GM18951 (cell line): ENCODE data around the gene SPATA31E1.
"Not testable (repeated sequence)": the region's sequence is repeated elsewhere in the genome, so short reads cannot be mapped to it uniquely, and the experiment has no call there.

ENCODE experiments used
- POLR2A ChIP-seq: IDR thresholded peaks from 4 replicates; pipeline ENCODE4 v1.6.1; 2011; ENCODE audit warnings: mild to moderate bottlenecking; ENCODE audit not compliant: insufficient read length, insufficient read depth; ENCODE audit errors: extremely low read depth
- in situ Hi-C: fragments of 300-500 bp; cut with MboI; formaldehyde crosslinking; loops from one replicate; pipeline ENCODE4 v1.12.0; 2022; ENCODE audit warnings: low sequenced_read_pairs, mixed read lengths, inconsistent platforms; ENCODE audit not compliant: unreplicated experiment

Gene SPATA31E1

DNA sequence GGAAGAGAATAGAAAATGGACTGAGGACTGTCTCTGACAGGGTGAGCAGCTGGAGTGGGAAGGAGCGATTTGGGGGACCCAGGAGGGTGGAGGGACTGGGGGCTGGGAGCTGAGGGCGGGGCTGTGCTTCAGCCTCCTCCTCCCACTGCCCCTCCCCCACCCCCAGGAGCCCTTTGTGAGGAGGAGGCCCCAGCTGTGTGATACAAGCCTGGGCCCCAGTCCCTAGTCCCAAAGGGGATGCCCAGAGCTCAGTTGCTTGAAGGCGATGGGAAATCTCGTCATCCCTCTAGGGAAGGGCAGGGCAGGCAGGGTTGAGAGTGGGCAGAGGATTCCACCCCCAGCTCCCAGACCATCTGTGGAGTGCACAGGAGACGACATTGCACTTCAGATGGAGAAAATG is at the start of gene SPATA31E1:
TSS of gene SPATA31E1 (plus strand) at position 251 of the 400 bp plus-strand sequence. CDS start at position 266, 15 bp downstream.
- no peak for TF ChIP-seq POLR2A
- in situ Hi-C loops, result no loop called here

DNA sequence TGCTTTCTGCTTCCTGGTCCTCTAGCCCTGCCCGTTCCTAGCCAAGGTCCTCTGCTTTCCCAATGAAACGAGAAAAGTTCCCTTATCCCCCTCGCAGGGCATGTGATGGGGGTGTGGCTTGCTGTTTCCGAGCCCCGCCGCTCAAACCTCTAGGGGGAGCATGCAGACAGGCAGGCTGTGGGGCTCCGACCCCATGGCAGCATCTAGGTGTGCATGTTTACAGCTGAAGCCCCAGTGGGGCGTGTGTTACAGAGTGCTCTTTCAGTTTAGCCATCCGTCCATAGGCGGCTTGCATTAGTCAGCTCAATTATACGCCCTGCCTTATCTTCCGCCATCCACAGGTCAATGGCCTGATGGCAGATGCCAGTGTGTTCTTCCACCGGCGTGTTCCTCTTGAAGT is 48.3 kb upstream of the SPATA31E1 start:
- in situ Hi-C loops, result no loop called here
- no peak for TF ChIP-seq POLR2A

DNA sequence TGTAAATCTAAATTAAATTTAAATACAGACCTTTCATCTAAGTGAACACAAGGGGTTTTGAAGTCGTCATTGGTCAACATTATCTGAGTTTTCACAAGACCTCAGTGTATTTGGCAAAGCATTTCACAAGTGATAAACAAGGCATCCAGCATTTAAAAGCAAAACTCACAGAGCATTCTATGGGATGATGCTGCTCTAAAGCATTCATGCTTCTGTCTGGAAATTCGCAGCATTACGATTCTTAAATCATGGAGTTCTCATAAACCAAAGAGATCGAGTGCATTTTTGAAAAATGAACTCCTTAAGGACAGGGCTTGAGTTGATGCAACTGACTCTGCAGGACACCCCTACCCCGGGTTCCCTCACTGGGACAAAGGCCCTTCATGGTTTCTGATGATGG is 46.1 kb upstream of the SPATA31E1 start:
- in situ Hi-C loops, result no loop called here
- TF ChIP-seq POLR2A, result no peak

DNA sequence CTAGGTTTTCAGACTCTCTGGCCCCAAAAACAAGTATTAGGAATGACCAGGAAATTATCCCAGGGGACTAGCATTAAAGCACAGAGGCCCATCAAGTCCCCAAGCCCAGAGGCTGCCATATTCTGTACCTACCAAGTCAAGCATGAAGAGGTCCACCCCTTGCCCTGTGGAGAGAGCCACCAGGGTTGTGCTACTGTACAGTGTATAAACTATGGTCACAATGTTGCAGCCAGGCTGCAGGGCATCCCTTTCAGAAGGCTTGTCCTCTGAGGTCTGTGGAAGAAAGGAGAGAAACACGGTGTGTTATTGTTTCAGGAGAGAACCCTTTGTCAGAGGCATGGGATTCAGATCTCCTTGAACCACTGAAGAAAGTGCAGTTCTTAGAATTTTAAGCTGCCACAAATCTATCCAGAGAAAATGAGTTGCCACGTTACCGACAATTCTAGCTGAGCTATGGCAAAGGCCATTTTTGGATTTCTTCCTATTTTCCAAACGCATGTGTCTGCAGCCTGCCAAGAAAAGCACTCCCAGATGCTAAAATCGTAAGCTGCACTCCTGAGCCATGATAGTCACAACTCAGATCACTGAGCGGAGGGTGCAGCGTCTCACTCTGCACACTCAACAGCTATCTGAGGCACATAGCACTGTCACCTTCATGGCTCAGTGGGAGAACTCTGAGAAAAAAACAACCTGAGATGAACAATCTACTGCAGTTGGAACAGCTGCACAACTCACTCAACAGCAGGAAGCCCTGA is 45.5 kb upstream of the SPATA31E1 start:
- TF ChIP-seq POLR2A, result no peak
- in situ Hi-C loops, result no loop called here

GRCh38 chr9:87840134-87840533 is 42.5 kb upstream of the SPATA31E1 start:
- in situ Hi-C loops, result no loop called here
- TF ChIP-seq POLR2A, result no peak

- in situ Hi-C loops, result no loop called here
- no peak for TF ChIP-seq POLR2A
Observed at GRCh38 chr9:87842878-87843585, 39.6 kb upstream of the SPATA31E1 start.

GRCh38 chr9:87844506-87844905 is 38.2 kb upstream of the SPATA31E1 start:
- in situ Hi-C loops, result no loop called here
- TF ChIP-seq POLR2A, result no peak

DNA sequence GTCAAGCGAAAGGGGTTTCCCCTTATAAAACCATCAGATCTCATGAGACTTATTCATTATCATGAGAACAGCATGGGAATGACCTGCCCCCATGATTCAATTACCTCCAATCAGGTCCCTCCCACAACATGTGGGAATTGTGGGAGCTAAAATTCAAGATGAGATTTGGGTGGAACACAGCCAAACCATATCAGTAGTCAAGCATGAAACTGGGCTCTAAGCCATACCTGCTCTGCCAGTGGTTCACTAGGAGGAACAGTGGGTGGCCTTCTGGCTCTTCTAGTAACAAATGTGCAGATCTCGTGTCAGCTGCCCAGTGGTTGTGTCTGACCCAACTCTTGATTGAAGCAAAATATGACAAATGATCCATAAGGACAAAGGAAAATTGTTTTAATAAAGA is 34.9 kb upstream of the SPATA31E1 start:
- in situ Hi-C loops, result not testable (repeated sequence)

DNA sequence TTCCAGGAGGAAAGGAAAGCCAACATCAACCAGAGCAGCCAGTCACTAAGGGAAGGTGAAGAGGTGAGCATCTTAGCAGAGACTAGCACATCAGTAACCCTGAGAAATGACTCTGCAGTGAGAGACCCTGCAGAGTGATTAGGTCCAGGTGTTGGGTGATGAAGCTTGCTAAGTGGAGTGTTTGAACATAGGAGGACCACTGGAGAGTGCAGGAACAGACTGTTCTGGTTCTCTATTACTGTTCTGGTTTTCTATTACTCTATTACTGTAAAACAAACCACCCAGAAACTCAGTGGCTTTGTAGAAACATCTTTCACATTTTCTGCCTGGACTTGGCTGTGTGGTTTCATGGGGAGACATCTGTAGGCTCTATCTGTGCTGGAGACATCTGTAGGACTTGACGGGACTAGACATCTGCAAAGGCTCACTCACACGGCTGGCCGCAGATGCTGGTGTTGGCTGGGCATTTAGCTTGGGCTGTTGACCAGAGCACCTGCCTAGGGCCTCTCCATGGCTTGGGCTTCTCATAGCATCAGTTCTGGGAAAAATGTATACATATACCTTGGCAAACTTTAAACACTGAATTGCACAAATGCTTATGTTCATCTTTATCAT is 33.4 kb upstream of the SPATA31E1 start:
- TF ChIP-seq POLR2A, result no peak
- in situ Hi-C loops, result no loop called here

DNA sequence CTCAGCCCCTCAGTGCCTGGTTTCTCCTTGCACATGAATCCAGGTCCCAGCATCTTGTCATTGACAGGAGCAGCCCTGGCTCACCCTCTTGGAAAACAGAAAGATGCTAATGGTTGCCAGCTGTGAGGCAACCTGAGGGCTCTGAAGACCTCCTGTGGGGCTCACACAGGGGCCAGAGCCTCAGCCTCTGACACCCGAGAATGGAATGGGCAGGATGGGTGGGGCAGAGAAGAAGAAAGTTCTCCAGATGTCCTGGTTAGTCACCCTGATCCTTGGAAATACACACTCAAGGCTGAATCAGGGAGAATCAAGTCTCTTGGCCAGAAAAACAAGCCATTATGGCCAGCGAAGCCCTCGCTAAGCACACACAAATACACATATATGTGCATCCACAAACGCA is 32.3 kb upstream of the SPATA31E1 start:
- in situ Hi-C loops, result no loop called here
- no peak for TF ChIP-seq POLR2A

DNA sequence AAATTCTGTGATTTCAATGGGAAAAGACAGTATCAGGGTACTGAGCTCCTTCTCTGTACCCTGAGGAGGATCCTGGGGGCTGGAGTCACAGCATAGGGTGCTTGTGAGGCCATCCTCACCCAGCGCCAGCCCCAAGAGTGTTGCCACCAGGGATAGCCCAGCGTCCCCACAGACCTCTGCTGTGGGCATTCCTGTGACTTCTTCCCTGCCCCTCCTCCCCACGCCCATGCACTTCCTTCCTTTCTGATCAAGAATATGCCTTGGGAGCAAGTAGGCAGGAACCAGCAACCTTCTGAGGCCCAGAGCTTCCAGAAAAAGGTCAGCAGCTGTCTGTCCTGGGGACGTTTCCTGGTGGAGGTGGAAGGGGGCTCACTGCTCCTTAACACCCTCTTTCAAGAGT is 31.5 kb upstream of the SPATA31E1 start:
- in situ Hi-C loops, result not testable (repeated sequence)

- in situ Hi-C loops, result no loop called here
Observed at GRCh38 chr9:87853302-87853701, 29.4 kb upstream of the SPATA31E1 start.

DNA sequence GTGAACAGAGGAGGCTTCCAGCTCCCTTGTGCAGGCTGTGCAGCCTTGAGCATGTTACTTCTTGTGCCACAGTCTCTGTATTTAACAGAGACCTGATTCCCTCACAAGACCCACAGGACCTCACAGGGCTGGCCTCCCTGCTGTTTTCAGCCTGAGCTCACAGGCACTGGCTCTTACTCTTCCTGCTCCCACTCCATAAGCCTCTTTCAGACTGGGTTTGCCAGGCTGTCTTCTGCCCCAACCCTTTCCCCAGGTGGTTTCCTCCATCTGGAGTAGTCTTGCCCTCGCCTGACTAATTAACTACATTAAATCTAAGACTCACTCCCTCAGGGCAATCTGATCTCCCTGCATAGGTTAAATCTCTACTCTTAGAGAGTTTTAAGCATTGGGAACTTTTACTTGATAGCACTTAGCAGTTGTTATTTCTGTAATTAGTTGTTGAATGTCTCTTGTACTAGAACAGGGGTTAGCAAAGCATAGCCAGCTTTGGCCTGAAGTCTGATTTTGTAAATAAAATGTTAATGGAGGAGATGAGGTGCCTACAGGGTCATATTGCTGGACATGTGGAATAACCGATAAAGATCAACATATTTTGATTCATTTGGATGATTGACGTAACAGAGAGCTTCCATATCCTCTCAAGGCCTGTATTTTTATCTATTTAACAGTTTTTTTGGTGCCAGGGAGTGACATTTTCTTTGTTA is 28.6 kb upstream of the SPATA31E1 start:
- in situ Hi-C loops, result no loop called here
- TF ChIP-seq POLR2A, result no peak

More at GRCh38 chr9:87853302-87853701, 29.4 kb upstream of the SPATA31E1 start:
- no peak for TF ChIP-seq POLR2A

DNA sequence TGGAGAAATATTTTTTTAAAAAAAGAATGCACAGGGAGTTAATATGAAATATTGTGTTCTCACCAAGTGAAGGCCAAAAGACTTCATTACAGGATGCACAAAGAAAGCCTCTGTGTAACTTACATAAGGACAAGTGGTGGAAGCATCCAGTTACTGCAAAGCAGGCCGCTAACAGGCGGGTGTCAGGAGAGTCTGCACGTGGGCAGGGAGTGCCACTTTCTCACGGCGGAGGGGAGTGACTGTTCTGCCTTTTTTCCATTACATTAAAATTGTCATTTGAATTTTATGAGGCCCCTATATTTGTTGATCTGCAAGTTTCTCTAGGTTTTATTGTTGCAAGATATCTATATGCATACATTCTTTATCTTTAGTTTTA is 28.1 kb upstream of the SPATA31E1 start:
- TF ChIP-seq POLR2A, result no peak
- in situ Hi-C loops, result no loop called here

DNA sequence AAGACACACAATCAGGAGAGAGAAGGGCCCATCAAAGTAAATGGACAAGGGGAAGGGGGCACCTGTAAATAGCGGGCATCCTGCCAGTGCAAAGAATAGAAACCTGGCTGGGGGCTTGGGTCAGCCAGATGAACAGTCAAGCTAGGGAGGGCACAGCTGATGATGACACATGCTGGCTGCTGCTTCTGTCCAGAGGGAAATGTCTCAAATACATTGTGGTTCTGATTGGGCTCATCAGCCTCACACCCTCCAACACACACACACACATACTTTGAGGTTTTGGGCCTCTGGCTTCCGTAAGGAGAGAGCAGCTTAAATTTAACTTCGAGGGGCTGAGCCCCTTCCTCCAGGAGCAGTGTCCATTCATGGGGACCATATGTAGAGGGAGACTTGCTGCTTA is 27.6 kb upstream of the SPATA31E1 start:
- no peak for TF ChIP-seq POLR2A
- in situ Hi-C loops, result no loop called here
